Endothelial cell of umbilical vein (primary cell): ENCODE measurements around the gene MARCKSL1. TPM values are rescaled to one million over a fixed set of nuclear protein-coding genes. Genes with fewer than 3 reads are reported as not detected.

Experiments used
- BruUV-seq: library from RNA; stranded (reverse); fragments of 400-500 nt; replicated peaks from 2 replicates; lab custom pipeline; 2021; lab: Mats Ljungman, UMichigan
- CTCF ChIA-PET: fragments of 300-600, 350-600 bp; sonication (Branson Sonifier 250); formaldehyde crosslinking; loops from one replicate; lab custom pipeline; 2021; ENCODE audit warnings: antibody characterized with exemption, inconsistent platforms; lab: Charles Lee
- POLR2A ChIA-PET: fragments of 300-600, 350-600 bp; sonication (Branson Sonifier 250); formaldehyde crosslinking; loops from one replicate; lab custom pipeline; 2021; ENCODE audit warnings: antibody characterized with exemption, inconsistent platforms; lab: Charles Lee
- DNase-seq: peaks from one replicate; pipeline ENCODE4 v3.0.0-alpha.2; 2011; ENCODE audit warnings: low read depth, low spot score
- FAIRE-seq: peaks from 2 replicates; lab custom pipeline; 2011; peaks lifted over from hg19 to GRCh38; lab: Jason Lieb, UNC
- H2AFZ ChIP-seq: 2 replicates; pipeline ENCODE4 v1.6.0; 2012; ENCODE audit warnings: low read depth, low read length, control low read depth, inconsistent platforms
- H3K27ac ChIP-seq: 2 replicates; pipeline ENCODE4 v1.5.1; 2011; ENCODE audit warnings: low read depth, mild to moderate bottlenecking, control low read depth, low read length, moderate library complexity; ENCODE audit not compliant: insufficient read depth
- H3K27me3 ChIP-seq, 2 experiments: 2 replicates each; pipeline versions ENCODE4 v1.6.0 to v1.6.1; 2011; ENCODE audit warnings: low read length in 2 of 2, mixed read lengths in 1 of 2; ENCODE audit not compliant: control insufficient read depth in 2 of 2, insufficient read depth in 2 of 2
- H3K36me3 ChIP-seq, 2 experiments: 2 replicates in 1 of 2; 3 replicates in 1 of 2; pipeline ENCODE4 v1.5.1; 2011; ENCODE audit warnings: low read length in 2 of 2, mild to moderate bottlenecking in 1 of 2, moderate library complexity in 1 of 2; ENCODE audit not compliant: control insufficient read depth in 2 of 2, insufficient read depth in 2 of 2; ENCODE audit errors: extremely low read depth in 1 of 2
- H3K4me1 ChIP-seq: 3 replicates; pipeline ENCODE4 v1.5.1; 2011; ENCODE audit warnings: mild to moderate bottlenecking, low read length; ENCODE audit not compliant: control insufficient read depth, insufficient read depth; ENCODE audit errors: extremely low read depth
- H3K4me2 ChIP-seq: 2 replicates; pipeline ENCODE4 v1.6.1; 2011; ENCODE audit warnings: low read length, control low read depth, mixed read lengths; ENCODE audit not compliant: insufficient read depth
- H3K4me3 ChIP-seq, 3 experiments: fragments of 200-600 bp in 1 of 3; sonication (generic), shearing (Covaris generic) in 1 of 3; replicated peaks in 1 of 3; 2 replicates each; pipeline ENCODE4 v1.5.1; 2011 to 2016; ENCODE audit warnings: control low read depth in 3 of 3, low read length in 3 of 3, mild to moderate bottlenecking in 2 of 3, inconsistent platforms in 1 of 3, low read depth in 1 of 3, moderate library complexity in 1 of 3; ENCODE audit not compliant: insufficient read depth in 1 of 3
- H3K79me2 ChIP-seq: 2 replicates; pipeline ENCODE4 v1.6.0; 2012; ENCODE audit warnings: low read length, inconsistent platforms; ENCODE audit not compliant: control insufficient read depth, insufficient read depth
- H3K9ac ChIP-seq: replicated peaks from 2 replicates; pipeline ENCODE3; 2011; ENCODE audit warnings: low read length, control low read depth; ENCODE audit not compliant: insufficient read depth; ENCODE audit errors: extremely low read depth
- H3K9me1 ChIP-seq: replicated peaks from 3 replicates; pipeline ENCODE4 v1.6.0; 2011; ENCODE audit warnings: mild to moderate bottlenecking, low read length; ENCODE audit not compliant: control insufficient read depth, insufficient read depth; ENCODE audit errors: extremely low read depth
- H3K9me3 ChIP-seq: replicated peaks from 2 replicates; pipeline ENCODE4 v1.5.1; 2012; ENCODE audit warnings: low read length, inconsistent platforms; ENCODE audit not compliant: control insufficient read depth, insufficient read depth
- H4K20me1 ChIP-seq: replicated peaks from 2 replicates; pipeline ENCODE3; 2011; ENCODE audit warnings: mild to moderate bottlenecking, low read length; ENCODE audit not compliant: control insufficient read depth, insufficient read depth; ENCODE audit errors: extremely low read depth
- CTCF ChIP-seq, 2 donors: IDR thresholded peaks; 1 replicate in 1 of 2; 2 replicates in 1 of 2; pipeline ENCODE4 v1.5.1; 2011; ENCODE audit warnings: low read length in 2 of 2, mild to moderate bottlenecking in 2 of 2, moderate library complexity in 2 of 2, control low read depth in 1 of 2, inconsistent platforms in 1 of 2, low read depth in 1 of 2; ENCODE audit not compliant: insufficient read depth in 1 of 2; ENCODE audit errors: extremely low read depth in 1 of 2
- EZH2 ChIP-seq: IDR thresholded peaks from 2 replicates; pipeline ENCODE4 v1.6.1; 2012; ENCODE audit warnings: borderline replicate concordance, low read depth, mild to moderate bottlenecking, moderate library complexity, low read length, inconsistent platforms; ENCODE audit not compliant: severe bottlenecking
- FOS ChIP-seq: IDR thresholded peaks from 2 replicates; pipeline ENCODE4 v1.6.1; 2011; ENCODE audit warnings: mild to moderate bottlenecking, low read length, moderate library complexity, borderline replicate concordance; ENCODE audit not compliant: insufficient read depth
- GATA2 ChIP-seq: IDR thresholded peaks from 2 replicates; pipeline ENCODE4 v1.7.0; 2011; ENCODE audit warnings: low read depth, mild to moderate bottlenecking, moderate library complexity, mixed read lengths, low read length; ENCODE audit not compliant: insufficient read length, insufficient read depth
- JUN ChIP-seq: IDR thresholded peaks from 2 replicates; pipeline ENCODE4 v1.6.1; 2011; ENCODE audit warnings: borderline replicate concordance, low read depth; ENCODE audit not compliant: insufficient read length, insufficient read depth
- MAX ChIP-seq: IDR thresholded peaks from 2 replicates; pipeline ENCODE4 v1.6.1; 2011; ENCODE audit not compliant: insufficient read depth, insufficient read length
- MYC ChIP-seq: IDR thresholded peaks from one replicate; pipeline ENCODE4 v1.6.1; 2011; ENCODE audit warnings: mild to moderate bottlenecking, low read depth, low read length
- POLR2A ChIP-seq: IDR thresholded peaks from 2 replicates; pipeline ENCODE4 v1.6.1; 2012; ENCODE audit warnings: low read depth, mild to moderate bottlenecking, control low read depth, low read length
- POLR2AphosphoS5 ChIP-seq: IDR thresholded peaks from 2 replicates; pipeline ENCODE4 v1.6.1; 2012; ENCODE audit warnings: low read depth, mild to moderate bottlenecking, control low read depth, low read length, moderate library complexity; ENCODE audit not compliant: insufficient read depth
- dilution Hi-C: fragments of 300-500 bp; cut with MboI; formaldehyde crosslinking; loops from one replicate; pipeline ENCODE4 v1.15.0; 2019; ENCODE audit warnings: low sequenced_read_pairs; ENCODE audit not compliant: extremely low pct_ligation_motif_present
- intact Hi-C: fragments of 100-400 bp; cut with micrococcal nuclease; formaldehyde crosslinking; loops from one replicate; pipeline ENCODE4 v1.10.0; 2022
- polyA plus RNA-seq, 4 experiments: library from polyadenylated mRNA; depleted of rRNA in 3 of 4; stranded (reverse) in 3 of 4; unstranded in 1 of 4; fragments of >200 nt; gene quantifications; 2 replicates each; pipeline versions ENCODE4 v1.2.1 to v1.2.3, GENCODE V29; 2011 to 2012; ENCODE audit warnings: missing spikeins in 1 of 4
- total RNA-seq: library from RNA; stranded (reverse); gene quantifications from 2 replicates; pipeline ENCODE4 v1.2.3, GENCODE V29; 2021

Gene MARCKSL1
- total and polyA plus RNA-seq, 2 donors (not counting 3 experiments of a cell fraction or from before 2014, with no cell fraction given), result 265 to 318 TPM

DNA sequence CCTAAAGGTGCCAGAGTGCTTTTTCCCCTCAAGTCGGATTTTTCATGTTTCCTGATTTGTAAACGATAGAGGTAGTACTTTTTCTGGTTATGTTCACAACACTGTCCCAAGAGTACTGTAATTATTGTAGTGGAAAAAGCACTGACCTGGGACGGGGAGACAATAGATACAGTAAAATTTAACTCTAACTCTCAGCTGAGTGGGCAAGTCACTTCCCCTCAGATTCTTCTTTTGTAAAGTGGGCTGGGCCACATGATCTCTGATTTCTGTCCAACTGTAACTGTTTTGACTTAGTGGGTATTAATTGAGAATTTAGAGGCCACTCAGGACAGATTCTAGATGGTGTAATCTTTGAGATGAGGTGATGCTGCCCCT, 19.1 kb downstream of the MARCKSL1 start:
- DNase-seq (no peak), FAIRE-seq (no peak)
- no peak overlapping the region for H2AFZ ChIP-seq
- H3K9me3 ChIP-seq, result no peaks in the 10 kb centered on the region
- no peak overlapping the region for H3K27ac ChIP-seq
- peaks cover 0 to 7% of the 10 kb centered on the region in 2 experiments for H3K36me3 ChIP-seq
- H4K20me1 ChIP-seq, result peaks cover 2% of the 10 kb centered on the region
- H3K4me3 ChIP-seq, result no peak overlapping the region
- TF ChIP-seq FOS, result no peak
- no peak for TF ChIP-seq MAX
- TF ChIP-seq GATA2, result no peak
- no peak for TF ChIP-seq EZH2
- TF ChIP-seq JUN, result no peak
- TF ChIP-seq CTCF (IDR thresholded peaks at IDR 0.05; ENCODE audit: extremely low read depth in 1 of 2, insufficient read depth in 1 of 2, low read depth in 1 of 2, low read length in 2 of 2), result no peak
- TF ChIP-seq POLR2AphosphoS5, result no peak
- TF ChIP-seq MYC, result no peak
- TF ChIP-seq POLR2A, result no peak
- peaks cover 6% of the 10 kb centered on the region for H3K4me1 ChIP-seq
- ChIA-PET CTCF (interaction anchor here (0.9 to 4.1 kb wide), 11 partner anchors 14 to 101 kb away, joined by 3 to 78 read pairs (median 7); partner anchors contain the start of genes FAM167B, HDAC1 and LCK), POLR2A (interaction anchor here (0.9 to 1.0 kb wide), 2 partner anchors 20 to 76 kb away, joined by 4 to 5 read pairs; no protein-coding TSS in a partner anchor)
- no peak overlapping the region for H3K4me2 ChIP-seq
- H3K27me3 ChIP-seq, result no peaks in the 10 kb centered on the region
- intact Hi-C loops (loop anchor here (1.0 kb wide), 4 partner anchors 69 to 102 kb away; partner anchors contain the start of genes EIF3I and TMEM234), dilution Hi-C loops (no loop called here)
- H3K79me2 ChIP-seq, result peaks cover 5% of the 10 kb centered on the region
- no peaks in the 10 kb centered on the region for H3K9me1 ChIP-seq
- no TSS peak for BruUV-seq
- no peak overlapping the region for H3K9ac ChIP-seq
